Spinal cord (tissue), 10 donors: ENCODE data around the gene SHISAL1. TPM values are rescaled to one million over a fixed set of nuclear protein-coding genes. Genes with fewer than 3 reads are reported as not detected.

Experiments
- DNase-seq, 6 donors: peaks; one replicate each; pipeline versions ENCODE4 v3.0.0 to v3.0.0-alpha.2; 2013 to 2015; ENCODE audit warnings: low spot score in 6 of 6, low read depth in 4 of 6
- H3K27ac ChIP-seq: one replicate; pipeline ENCODE4 v1.5.1; 2013; ENCODE audit warnings: low read depth, low read length, control low read depth
- H3K27me3 ChIP-seq: one replicate; pipeline ENCODE4 v1.6.1; 2013; ENCODE audit warnings: low read length; ENCODE audit not compliant: control insufficient read depth, insufficient read depth
- H3K36me3 ChIP-seq: one replicate; pipeline ENCODE4 v1.6.1; 2013; ENCODE audit warnings: low read length; ENCODE audit not compliant: control insufficient read depth, insufficient read depth
- H3K4me1 ChIP-seq: one replicate; pipeline ENCODE4 v1.6.1; 2013; ENCODE audit warnings: low read length; ENCODE audit not compliant: control insufficient read depth, insufficient read depth
- H3K4me3 ChIP-seq: one replicate; pipeline ENCODE4 v1.5.1; 2013; ENCODE audit warnings: low read depth, low read length, control low read depth
- H3K9me3 ChIP-seq: one replicate; pipeline ENCODE4 v1.6.1; 2013; ENCODE audit warnings: low read length; ENCODE audit not compliant: control insufficient read depth, insufficient read depth
- WGBS: methylation state at CpG from one replicate; pipeline ENCODE4 v1.1.5; 2013; ENCODE audit warnings: missing lambda C conversion rate; ENCODE audit not compliant: insufficient coverage; 5-methylcytosine and 5-hydroxymethylcytosine counted together
- polyA plus RNA-seq, 2 donors: library from polyadenylated mRNA; unstranded; fragments of 120-200 nt; gene quantifications; one replicate each; pipeline ENCODE4 v1.2.1, GENCODE V29; 2013; ENCODE audit not compliant: insufficient read length in 2 of 2
- total RNA-seq, 2 donors: library from RNA; depleted of rRNA in 1 of 2; stranded (reverse); fragments of 120-200 nt in 1 of 2; fragments of >200 nt in 1 of 2; gene quantifications; one replicate each; pipeline versions ENCODE4 v1.2.3 to v1.2.4, GENCODE V29; 2013 to 2014
- donor health status: healthy.

Gene SHISAL1
- total and polyA plus RNA-seq, 4 donors: 8.2 to 17.0 (median 13.7) TPM

DNA sequence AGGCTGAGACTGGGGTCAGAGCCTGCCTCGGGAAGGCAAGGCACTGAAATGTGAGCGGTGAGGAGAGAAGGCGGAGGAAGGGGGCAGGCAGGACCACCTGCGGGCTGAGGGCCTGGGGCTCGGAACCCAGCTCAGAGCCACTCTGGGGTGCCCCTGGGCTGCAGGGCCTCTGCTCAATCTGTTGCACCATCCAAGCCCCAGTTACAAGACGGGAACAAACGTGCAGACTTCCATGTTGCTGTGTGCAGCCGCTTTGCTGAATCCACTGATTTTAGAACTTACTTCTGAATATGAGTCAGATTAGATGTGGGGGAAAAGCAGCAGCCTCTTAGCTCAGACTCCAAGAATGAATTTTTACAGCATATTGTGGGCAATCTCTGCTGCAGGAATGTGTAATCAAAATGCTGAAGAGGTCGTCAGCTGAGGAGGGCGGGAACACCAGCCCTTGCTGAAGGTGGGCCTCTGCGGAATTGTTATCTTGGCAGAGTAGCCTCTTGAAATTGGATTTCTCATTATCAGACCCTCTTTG is 110.4 kb downstream of the SHISAL1 start:
- peaks cover 21% of the 10 kb centered on the region for H3K4me1 ChIP-seq
- H3K9me3 ChIP-seq: no peaks in the 10 kb centered on the region
- H3K27me3 ChIP-seq: no peaks in the 10 kb centered on the region
- peak in 2 of 6 donors; percentile 50 to 73 for DNase-seq
- H3K27ac ChIP-seq: no peak overlapping the region
- no peak overlapping the region for H3K4me3 ChIP-seq
- H3K36me3 ChIP-seq: peaks cover 3% of the 10 kb centered on the region
- WGBS: 73% methylated on average over 10 of the region's 11 CpGs

DNA sequence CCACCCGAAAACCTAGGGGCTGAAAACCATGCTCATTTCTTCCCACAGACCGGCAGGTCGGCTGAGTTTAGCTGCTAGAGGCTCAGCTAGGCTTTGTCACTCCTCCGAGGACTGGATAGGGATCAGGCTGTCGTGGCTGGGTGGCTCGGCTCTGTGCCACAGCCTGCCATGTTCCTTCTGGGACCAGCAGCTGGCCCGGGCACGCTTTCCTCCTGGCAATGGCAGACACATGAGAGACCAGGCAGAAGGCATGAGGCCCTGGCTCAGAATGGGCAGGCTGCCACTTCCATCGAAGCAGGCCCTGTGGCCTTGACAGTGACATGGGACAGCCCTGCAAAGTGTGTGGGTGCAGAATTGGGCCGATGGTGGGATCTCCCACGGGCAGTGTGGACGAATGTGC is 111.1 kb downstream of the SHISAL1 start:
- H3K27ac ChIP-seq: no peak overlapping the region
- no peak overlapping the region for H3K4me3 ChIP-seq
- H3K36me3 ChIP-seq: peaks cover 3% of the 10 kb centered on the region
- WGBS: 79% methylated on average over 12 of the region's 12 CpGs
- H3K9me3 ChIP-seq: no peaks in the 10 kb centered on the region
- H3K4me1 ChIP-seq: peaks cover 21% of the 10 kb centered on the region
- DNase-seq: peak in 2 of 6 donors; percentile 31 to 87
- no peaks in the 10 kb centered on the region for H3K27me3 ChIP-seq

DNA sequence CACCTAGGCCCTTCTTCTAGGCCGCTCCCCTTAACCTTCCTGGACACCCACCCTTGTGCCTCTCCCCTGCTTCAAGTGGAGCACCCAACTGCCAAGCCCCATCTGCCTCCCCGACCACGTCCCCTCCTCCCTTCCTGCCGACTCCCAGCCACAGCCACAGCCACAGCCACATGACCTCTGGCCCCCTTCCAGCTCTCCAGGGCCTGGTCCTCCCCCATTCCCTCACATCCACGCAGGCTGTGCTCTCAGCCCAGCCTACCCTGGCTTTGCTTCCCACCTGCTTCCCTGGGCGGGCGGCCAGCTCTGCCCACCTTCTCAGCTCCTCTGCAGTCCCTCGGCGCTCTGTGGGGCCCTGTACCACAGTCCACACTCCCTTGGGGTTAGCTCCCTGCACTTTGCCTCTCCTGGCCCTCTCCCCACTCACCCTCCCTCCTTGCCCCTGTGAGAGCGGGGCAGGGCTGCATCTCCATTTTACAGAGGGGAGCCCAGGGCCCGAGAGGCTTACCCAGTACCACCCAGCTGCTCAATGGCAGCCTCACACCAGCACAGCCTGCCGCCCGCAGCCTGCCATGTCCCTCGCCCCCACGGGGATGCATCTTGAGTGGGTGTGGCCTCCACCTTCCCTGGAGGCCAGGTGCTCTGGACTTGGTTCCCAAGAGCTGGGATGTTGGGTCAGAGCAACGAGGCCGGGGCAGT is 111.7 kb downstream of the SHISAL1 start:
- no peak overlapping the region for H3K4me3 ChIP-seq
- DNase-seq: no peak
- H3K27me3 ChIP-seq: no peaks in the 10 kb centered on the region
- no peaks in the 10 kb centered on the region for H3K9me3 ChIP-seq
- 77% methylated on average over 17 of the region's 17 CpGs for WGBS
- H3K27ac ChIP-seq: no peak overlapping the region
- peaks cover 3% of the 10 kb centered on the region for H3K36me3 ChIP-seq
- peaks cover 28% of the 10 kb centered on the region for H3K4me1 ChIP-seq

DNA sequence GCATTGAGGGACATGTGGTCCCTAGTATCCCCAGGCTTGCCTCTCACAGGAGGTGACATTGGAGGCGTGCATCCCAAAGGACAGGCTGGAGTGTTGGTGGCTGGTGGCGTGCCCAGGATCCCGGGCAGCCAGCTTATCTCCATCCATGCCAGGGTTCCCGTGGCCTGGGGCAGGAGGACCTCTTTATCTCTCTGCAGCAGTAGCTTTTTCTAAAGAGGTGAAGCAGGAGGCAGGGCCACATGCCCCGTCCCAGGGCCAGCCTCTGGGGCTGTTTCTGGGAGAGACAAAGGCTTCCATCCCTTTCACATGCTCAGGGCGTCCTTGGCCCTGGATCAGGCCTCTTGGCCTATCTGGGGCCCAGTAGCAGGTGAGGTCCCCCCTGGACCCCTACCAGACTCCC is 112.3 kb downstream of the SHISAL1 start:
- DNase-seq: no peak
- Histone ChIP-seq H3K9me3 (no peaks in the 10 kb centered on the region), H3K36me3 (no peaks in the 10 kb centered on the region), H3K27me3 (no peaks in the 10 kb centered on the region), H3K4me3 (no peak overlapping the region), H3K4me1 (peaks cover 28% of the 10 kb centered on the region), H3K27ac (no peak overlapping the region)
- 86% methylated on average over 5 of the region's 6 CpGs for WGBS

DNA sequence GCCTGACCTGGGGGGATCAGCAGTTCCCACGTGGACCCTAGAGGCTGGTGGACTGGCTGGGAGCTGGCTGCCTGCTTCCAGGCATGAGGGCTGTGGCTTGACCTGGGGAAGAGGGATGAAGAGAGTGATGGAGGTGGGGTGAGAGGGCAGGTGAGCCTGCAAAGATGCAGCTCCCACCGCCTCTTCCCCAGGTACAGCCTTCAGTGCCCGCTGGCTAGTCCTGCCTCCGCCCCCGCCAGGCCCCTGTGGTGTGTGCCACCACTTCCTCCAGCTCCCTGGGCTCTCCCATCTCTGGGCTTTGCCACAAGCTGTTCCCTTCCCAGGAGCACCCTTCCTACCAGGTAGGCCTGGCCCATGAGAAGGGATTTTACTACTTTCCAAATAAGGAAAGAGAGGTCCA is 112.9 kb downstream of the SHISAL1 start:
- DNase-seq: no peak
- Histone ChIP-seq H3K27ac (no peak overlapping the region), H3K36me3 (no peaks in the 10 kb centered on the region), H3K9me3 (no peaks in the 10 kb centered on the region), H3K4me1 (peaks cover 28% of the 10 kb centered on the region), H3K27me3 (no peaks in the 10 kb centered on the region), H3K4me3 (no peak overlapping the region)
- WGBS: 95% methylated on average over 5 of the region's 5 CpGs

DNA sequence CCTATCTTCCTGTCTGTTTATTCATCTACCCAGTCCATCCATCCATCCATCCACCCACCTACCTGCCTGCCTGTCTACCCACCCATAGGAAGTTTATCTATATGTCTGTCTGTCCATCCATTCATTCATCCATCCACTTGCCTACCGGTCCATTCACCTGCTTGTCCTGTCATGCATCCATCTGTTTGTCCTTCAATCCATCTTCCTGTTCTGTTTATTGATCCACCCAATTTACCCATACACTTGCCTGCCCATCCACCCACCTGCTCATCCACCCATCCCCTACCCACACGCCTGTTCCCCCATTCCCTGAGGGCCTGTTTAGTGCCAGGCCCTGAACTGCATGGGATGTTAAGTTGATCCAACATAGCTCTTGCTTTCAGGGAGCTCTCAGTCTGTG is 113.6 kb downstream of the SHISAL1 start:
- Histone ChIP-seq H3K9me3 (no peaks in the 10 kb centered on the region), H3K4me3 (no peak overlapping the region), H3K27ac (no peak overlapping the region), H3K36me3 (no peaks in the 10 kb centered on the region), H3K27me3 (no peaks in the 10 kb centered on the region), H3K4me1 (peaks cover 28% of the 10 kb centered on the region)
- no peak for DNase-seq
- 88% methylated on average over 2 of the region's 2 CpGs for WGBS

DNA sequence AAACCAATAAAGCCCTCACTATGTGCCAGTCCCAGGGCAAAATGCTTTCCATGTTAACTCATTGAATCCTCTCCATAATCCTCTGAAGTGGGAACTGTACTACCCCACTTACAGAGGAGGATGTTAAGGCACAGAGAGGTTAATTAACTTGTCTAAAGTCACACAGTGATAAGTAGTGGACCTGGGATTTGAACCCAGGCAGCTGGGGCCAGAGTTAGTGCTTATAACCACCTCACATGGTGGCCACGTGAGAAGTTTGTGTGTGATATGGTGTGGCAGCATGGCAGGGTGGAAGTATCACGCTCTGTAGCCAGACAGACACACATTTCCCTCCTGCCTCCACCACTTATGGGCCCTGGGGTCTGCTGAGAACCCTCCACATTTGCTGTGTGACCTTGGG is 115.5 kb downstream of the SHISAL1 start:
- no peak overlapping the region for H3K27ac ChIP-seq
- H3K4me1 ChIP-seq: peaks cover 27% of the 10 kb centered on the region
- H3K9me3 ChIP-seq: no peaks in the 10 kb centered on the region
- no peak overlapping the region for H3K4me3 ChIP-seq
- no CpG with 5 or more reads among the region's 2 CpGs for WGBS
- no peaks in the 10 kb centered on the region for H3K36me3 ChIP-seq
- H3K27me3 ChIP-seq: no peaks in the 10 kb centered on the region
- DNase-seq: no peak

DNA sequence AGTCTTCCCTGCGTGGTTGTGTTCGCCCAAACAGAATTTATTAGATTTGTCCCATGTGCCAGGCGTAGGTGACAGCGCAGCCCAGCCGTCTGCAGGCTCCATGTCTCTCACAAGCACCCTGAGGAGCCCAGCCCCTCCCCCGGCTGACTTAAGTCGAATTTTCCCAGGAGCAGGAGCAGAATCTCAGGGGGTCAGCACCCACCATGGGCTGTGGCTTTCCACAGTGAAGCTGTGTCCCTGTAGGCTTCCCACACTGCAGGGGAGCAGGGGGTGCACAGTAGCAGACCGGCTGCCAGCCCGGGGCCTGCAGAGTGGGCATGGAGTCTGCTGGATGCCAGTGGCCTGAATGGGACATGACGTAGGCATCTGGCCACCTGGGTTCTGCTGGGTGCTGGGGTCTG is 116.0 kb downstream of the SHISAL1 start:
- Histone ChIP-seq H3K27me3 (no peaks in the 10 kb centered on the region), H3K4me1 (peaks cover 23% of the 10 kb centered on the region), H3K36me3 (no peaks in the 10 kb centered on the region), H3K9me3 (no peaks in the 10 kb centered on the region), H3K27ac (no peak overlapping the region), H3K4me3 (no peak overlapping the region)
- DNase-seq: peak in 1 of 6 donors; percentile 44
- 68% methylated on average over 10 of the region's 10 CpGs for WGBS

DNA sequence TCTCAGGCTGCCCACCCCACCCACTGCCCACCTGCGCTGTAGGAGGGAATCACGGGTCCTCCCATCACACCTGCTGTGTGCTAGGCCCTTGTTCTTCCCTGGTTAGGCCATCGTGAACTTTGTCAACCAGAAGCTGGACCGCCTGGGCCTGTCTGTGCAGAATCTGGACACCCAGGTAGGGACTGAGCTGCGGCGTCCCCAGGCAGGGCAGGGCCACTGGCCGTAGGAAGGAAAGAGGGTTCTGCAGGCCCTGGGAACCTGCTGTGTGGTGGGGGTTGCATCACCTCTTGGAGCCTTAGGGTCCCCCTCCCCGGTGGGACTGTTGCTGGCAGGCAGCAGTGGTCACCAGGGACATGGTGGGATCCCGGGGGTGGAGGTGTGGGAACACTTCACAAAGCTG is 116.5 kb downstream of the SHISAL1 start:
- no peak overlapping the region for H3K27ac ChIP-seq
- no peaks in the 10 kb centered on the region for H3K36me3 ChIP-seq
- no peaks in the 10 kb centered on the region for H3K27me3 ChIP-seq
- H3K4me1 ChIP-seq: peaks cover 18% of the 10 kb centered on the region
- no peak for DNase-seq
- WGBS: 73% methylated on average over 5 of the region's 9 CpGs
- H3K4me3 ChIP-seq: no peak overlapping the region
- H3K9me3 ChIP-seq: no peaks in the 10 kb centered on the region

DNA sequence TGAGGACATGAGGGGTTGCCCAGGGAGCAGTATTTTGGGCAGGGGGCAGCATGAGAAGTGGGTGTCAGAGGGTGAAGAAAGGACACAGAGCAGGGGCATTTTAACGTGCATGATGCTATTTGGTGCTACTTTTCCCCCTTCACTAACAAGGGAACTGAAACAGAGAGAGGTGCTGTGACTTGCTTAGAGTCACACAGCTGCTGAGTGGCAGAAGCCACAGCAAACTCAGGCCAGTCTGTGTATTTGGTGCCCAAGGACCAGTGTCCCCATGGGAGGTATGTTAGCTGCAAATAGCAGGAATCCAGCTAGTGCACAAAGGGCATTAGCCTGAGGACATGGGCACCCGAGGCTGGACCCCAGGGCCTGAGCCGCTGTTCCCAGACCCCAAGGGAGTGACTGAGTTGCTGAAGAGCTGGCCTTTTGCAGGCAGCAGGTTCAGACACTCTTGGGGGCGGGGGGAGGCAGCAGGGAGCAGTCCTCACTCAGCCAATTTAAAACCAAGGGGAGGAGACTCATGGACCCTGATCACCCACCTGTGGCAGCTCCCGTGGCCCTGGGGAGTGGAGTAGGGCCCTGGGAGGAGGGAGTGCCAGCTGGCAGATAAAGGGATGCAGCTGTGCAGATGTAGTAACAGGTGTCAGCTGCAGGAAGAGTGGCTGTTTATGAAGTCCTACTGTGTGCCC is 117.4 kb downstream of the SHISAL1 start:
- peaks cover 9% of the 10 kb centered on the region for H3K4me1 ChIP-seq
- DNase-seq: no peak
- WGBS: 58% methylated on average over 5 of the region's 5 CpGs
- no peak overlapping the region for H3K4me3 ChIP-seq
- H3K9me3 ChIP-seq: no peaks in the 10 kb centered on the region
- H3K27me3 ChIP-seq: no peaks in the 10 kb centered on the region
- H3K27ac ChIP-seq: no peak overlapping the region
- H3K36me3 ChIP-seq: no peaks in the 10 kb centered on the region
